Mammary epithelial cell (primary cell): ENCODE data around the gene FAM236C.
"Not testable (repeated sequence)": the region's sequence is repeated elsewhere in the genome, so short reads cannot be mapped to it uniquely, and the experiment has no call there.

ENCODE experiments used
- EZH2 ChIP-seq: IDR thresholded peaks from 2 replicates; pipeline ENCODE4 v1.6.1; 2012; ENCODE audit warnings: low read length, inconsistent platforms, borderline replicate concordance
- TF ChIP-seq, protein P1 (sequence below), 2 donors: IDR thresholded peaks in 1 of 2; conservative IDR thresholded peaks in 1 of 2; 2 replicates each; pipeline ENCODE4 v1.5.1; 2011 to 2012; ENCODE audit warnings: inconsistent platforms in 2 of 2, low read length in 2 of 2, mild to moderate bottlenecking in 2 of 2, control low read depth in 1 of 2, low read depth in 1 of 2; ENCODE audit not compliant: insufficient read depth in 1 of 2; ENCODE audit errors: extremely low read depth in 1 of 2

DNA sequence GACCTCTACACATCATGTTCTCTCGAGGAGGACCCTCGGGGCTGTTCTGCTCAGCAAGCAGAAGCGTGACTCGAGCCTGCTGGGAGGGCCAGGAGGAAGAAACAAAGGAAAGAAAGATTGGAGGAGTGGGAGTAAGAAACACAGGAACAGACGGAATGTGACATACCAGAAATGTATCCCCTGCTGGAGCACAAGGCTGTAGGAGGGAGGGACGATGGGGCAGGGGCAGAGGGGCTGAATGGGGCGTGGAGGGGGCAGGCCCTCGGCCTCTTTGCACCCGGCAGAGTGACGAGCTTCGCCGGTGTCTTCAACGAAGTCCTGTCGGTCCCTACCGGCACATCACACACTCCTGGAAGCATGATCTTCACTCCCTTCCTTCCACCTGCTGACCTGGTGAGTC is 25.5 kb downstream of the FAM236C start, which contains the start of gene FAM236A:
- TF ChIP-seq, protein P1, sequence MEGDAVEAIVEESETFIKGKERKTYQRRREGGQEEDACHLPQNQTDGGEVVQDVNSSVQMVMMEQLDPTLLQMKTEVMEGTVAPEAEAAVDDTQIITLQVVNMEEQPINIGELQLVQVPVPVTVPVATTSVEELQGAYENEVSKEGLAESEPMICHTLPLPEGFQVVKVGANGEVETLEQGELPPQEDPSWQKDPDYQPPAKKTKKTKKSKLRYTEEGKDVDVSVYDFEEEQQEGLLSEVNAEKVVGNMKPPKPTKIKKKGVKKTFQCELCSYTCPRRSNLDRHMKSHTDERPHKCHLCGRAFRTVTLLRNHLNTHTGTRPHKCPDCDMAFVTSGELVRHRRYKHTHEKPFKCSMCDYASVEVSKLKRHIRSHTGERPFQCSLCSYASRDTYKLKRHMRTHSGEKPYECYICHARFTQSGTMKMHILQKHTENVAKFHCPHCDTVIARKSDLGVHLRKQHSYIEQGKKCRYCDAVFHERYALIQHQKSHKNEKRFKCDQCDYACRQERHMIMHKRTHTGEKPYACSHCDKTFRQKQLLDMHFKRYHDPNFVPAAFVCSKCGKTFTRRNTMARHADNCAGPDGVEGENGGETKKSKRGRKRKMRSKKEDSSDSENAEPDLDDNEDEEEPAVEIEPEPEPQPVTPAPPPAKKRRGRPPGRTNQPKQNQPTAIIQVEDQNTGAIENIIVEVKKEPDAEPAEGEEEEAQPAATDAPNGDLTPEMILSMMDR (conservative IDR thresholded peaks at IDR 0.05 in 1 of 2, IDR thresholded peaks at IDR 0.05 in 1 of 2; ENCODE audit: extremely low read depth in 1 of 2, insufficient read depth in 1 of 2, low read depth in 1 of 2, low read length in 2 of 2): not testable (repeated sequence)
- not testable (repeated sequence) for TF ChIP-seq EZH2
